Dendritic cell treated with granulocyte-macrophage colony-stimulating factor and Interleukin-4, amounts not matched to agents 40 ng/mL and 50 ng/mL, for 4 days (primary cell): ENCODE data around the gene RGSL1.

Experiments used
- H3K27ac Mint-ChIP-seq: one replicate; pipeline ENCODE4 v1.8.0; 2022; ENCODE audit warnings: mild to moderate bottlenecking, mixed read lengths
- H3K27me3 Mint-ChIP-seq: one replicate; pipeline ENCODE4 v1.8.0; 2022; ENCODE audit warnings: mild to moderate bottlenecking, mixed read lengths
- H3K36me3 Mint-ChIP-seq: one replicate; pipeline ENCODE4 v1.8.0; 2022; ENCODE audit warnings: low read depth, mixed read lengths
- H3K4me1 Mint-ChIP-seq: one replicate; pipeline ENCODE4 v1.8.0; 2022; ENCODE audit warnings: low read depth, mixed read lengths
- H3K4me3 Mint-ChIP-seq: one replicate; pipeline ENCODE4 v1.8.0; 2022; ENCODE audit warnings: mild to moderate bottlenecking, moderate library complexity, mixed read lengths
- H3K9me3 Mint-ChIP-seq: one replicate; pipeline ENCODE4 v1.8.0; 2022; ENCODE audit warnings: mixed read lengths
- intact Hi-C: fragments of 100-400 bp; cut with micrococcal nuclease; formaldehyde crosslinking; loops from one replicate; pipeline ENCODE4 v1.15.0; 2022

RGSL1 gene

GRCh38 chr1:182450087-182450486, at the start of gene RGSL1:
Gene RGSL1, plus strand, starts transcription at chr1:182450146. Its CDS starts 20 bp downstream, at chr1:182450166.
- H3K4me3 Mint-ChIP-seq, result no peak within 1 kb of the TSS
- H3K4me1 Mint-ChIP-seq, result peaks cover 6% of the 10 kb centered on the region
- no peaks in the 10 kb centered on the region for H3K36me3 Mint-ChIP-seq
- intact Hi-C loops, result no loop called here
- H3K27ac Mint-ChIP-seq, result no peak within 1 kb of the TSS
- no peaks in the 10 kb centered on the region for H3K9me3 Mint-ChIP-seq
- H3K27me3 Mint-ChIP-seq, result no peaks in the 10 kb centered on the region

GRCh38 chr1:182400567-182400966, 49.4 kb upstream of the RGSL1 start, which contains the start of gene TEDDM1:
Gene TEDDM1, minus strand, starts transcription at chr1:182400667. Its CDS starts 182 bp downstream, at chr1:182400485.
- peaks cover 2% of the 10 kb centered on the region for H3K27me3 Mint-ChIP-seq
- H3K36me3 Mint-ChIP-seq, result no peaks in the 10 kb centered on the region
- peaks cover 14% of the 10 kb centered on the region for H3K4me1 Mint-ChIP-seq
- peaks cover 6% of the 10 kb centered on the region for H3K9me3 Mint-ChIP-seq
- no peak within 1 kb of the TSS for H3K27ac Mint-ChIP-seq
- H3K4me3 Mint-ChIP-seq, result no peak within 1 kb of the TSS
- intact Hi-C loops, result no loop called here

DNA sequence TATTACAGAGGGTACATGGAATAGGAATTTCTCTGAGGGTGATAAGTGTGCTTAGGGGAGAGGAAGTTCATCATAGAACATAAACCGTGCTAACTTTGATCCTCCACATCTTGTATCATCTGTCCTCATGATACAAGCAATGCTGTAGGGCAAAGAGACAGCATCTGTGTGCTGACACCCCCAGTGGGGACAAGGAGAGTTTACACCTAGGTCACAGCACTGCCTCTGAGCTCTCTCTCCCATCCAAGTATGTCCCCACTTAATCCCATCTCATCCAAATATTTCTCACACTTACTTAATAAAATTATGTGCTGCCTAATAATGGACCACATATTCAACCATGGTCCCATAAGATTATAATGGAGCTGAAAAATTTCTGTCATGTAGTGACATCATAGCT, 45.2 kb upstream of the RGSL1 start:
- Mint-ChIP-seq H3K4me3 (no peak overlapping the region), H3K27me3 (peaks cover 4% of the 10 kb centered on the region), H3K4me1 (no peaks in the 10 kb centered on the region), H3K9me3 (peaks cover 10% of the 10 kb centered on the region), H3K27ac (no peak overlapping the region), H3K36me3 (no peaks in the 10 kb centered on the region)
- intact Hi-C loops, result no loop called here

DNA sequence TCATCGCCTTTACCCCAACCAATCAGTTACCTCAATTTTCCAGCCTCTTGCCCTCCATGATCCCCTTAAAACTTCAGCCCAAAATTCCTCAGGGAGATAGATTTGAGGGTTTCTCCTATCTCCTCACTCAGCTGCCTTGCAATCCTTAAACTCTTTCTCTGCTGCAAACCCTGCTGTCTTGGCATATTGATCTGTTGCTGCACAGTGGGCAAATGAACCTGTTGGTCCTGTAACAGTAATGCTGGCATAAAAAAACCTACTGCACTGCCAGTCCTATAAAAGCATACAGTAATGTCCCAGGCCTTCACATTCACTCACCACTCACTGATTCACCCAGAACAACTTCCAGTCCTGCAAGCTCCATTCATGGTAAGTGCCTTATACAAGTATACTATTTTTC, 44.4 kb upstream of the RGSL1 start:
- intact Hi-C loops, result no loop called here
- no peak overlapping the region for H3K4me3 Mint-ChIP-seq
- H3K27me3 Mint-ChIP-seq, result peaks cover 5% of the 10 kb centered on the region
- peaks cover 10% of the 10 kb centered on the region for H3K9me3 Mint-ChIP-seq
- H3K36me3 Mint-ChIP-seq, result no peaks in the 10 kb centered on the region
- H3K4me1 Mint-ChIP-seq, result no peaks in the 10 kb centered on the region
- H3K27ac Mint-ChIP-seq, result no peak overlapping the region

GRCh38 chr1:182406012-182406411, 43.9 kb upstream of the RGSL1 start:
- peaks cover 10% of the 10 kb centered on the region for H3K9me3 Mint-ChIP-seq
- H3K4me3 Mint-ChIP-seq, result no peak overlapping the region
- intact Hi-C loops, result no loop called here
- H3K27me3 Mint-ChIP-seq, result peaks cover 5% of the 10 kb centered on the region
- H3K36me3 Mint-ChIP-seq, result no peaks in the 10 kb centered on the region
- no peaks in the 10 kb centered on the region for H3K4me1 Mint-ChIP-seq
- H3K27ac Mint-ChIP-seq, result no peak overlapping the region

- H3K36me3 Mint-ChIP-seq, result no peaks in the 10 kb centered on the region
- H3K9me3 Mint-ChIP-seq, result peaks cover 10% of the 10 kb centered on the region
- H3K27me3 Mint-ChIP-seq, result peaks cover 5% of the 10 kb centered on the region
- no peak overlapping the region for H3K27ac Mint-ChIP-seq
- intact Hi-C loops, result no loop called here
- H3K4me3 Mint-ChIP-seq, result no peak overlapping the region
- no peaks in the 10 kb centered on the region for H3K4me1 Mint-ChIP-seq
These were observed 42.2 kb upstream of the RGSL1 start for GRCh38 chr1:182407724-182408123.

DNA sequence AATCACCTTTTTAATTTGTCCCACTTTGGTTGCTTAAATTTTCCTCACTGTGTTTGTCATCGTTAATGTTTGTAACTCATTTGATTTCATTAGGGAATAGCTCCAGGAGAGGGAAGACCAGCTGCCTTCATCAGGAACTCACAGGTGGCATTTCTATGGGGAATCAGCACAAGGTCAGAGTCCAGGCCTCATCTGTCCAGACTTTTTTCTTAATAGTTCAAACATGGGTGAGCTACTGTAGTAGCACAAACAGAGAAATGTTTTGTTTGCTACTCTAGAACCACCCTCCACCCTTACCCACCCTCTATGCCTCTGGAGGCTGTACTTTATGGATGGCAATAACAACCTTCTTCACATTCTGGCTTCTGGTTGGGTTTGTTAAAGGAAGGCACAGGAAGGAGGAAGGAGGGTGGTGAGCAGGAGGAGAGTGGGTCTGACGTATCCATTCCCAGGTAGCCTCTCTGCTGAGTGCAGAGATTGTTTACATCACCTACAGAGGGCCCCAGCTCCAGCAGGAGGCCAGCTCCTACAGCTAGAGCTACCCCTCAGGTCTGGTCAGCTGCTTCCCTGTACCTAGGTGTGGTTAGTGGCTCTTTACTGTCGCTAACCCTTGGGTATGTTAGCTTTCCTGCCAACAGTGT, 41.4 kb upstream of the RGSL1 start:
- no peaks in the 10 kb centered on the region for H3K4me1 Mint-ChIP-seq
- peaks cover 10% of the 10 kb centered on the region for H3K9me3 Mint-ChIP-seq

GRCh38 chr1:182410138-182410537, 39.8 kb upstream of the RGSL1 start:
- H3K27ac Mint-ChIP-seq, result no peak overlapping the region
- no peak overlapping the region for H3K4me3 Mint-ChIP-seq
- H3K27me3 Mint-ChIP-seq, result peaks cover 9% of the 10 kb centered on the region
- no peaks in the 10 kb centered on the region for H3K36me3 Mint-ChIP-seq
- H3K4me1 Mint-ChIP-seq, result no peaks in the 10 kb centered on the region
- intact Hi-C loops, result no loop called here
- H3K9me3 Mint-ChIP-seq, result peaks cover 9% of the 10 kb centered on the region

More for the DNA sequence above, 41.4 kb upstream of the RGSL1 start:
- intact Hi-C loops, result no loop called here
- H3K4me3 Mint-ChIP-seq, result no peak overlapping the region
- no peak overlapping the region for H3K27ac Mint-ChIP-seq
- H3K27me3 Mint-ChIP-seq, result peaks cover 5% of the 10 kb centered on the region
- no peaks in the 10 kb centered on the region for H3K36me3 Mint-ChIP-seq

DNA sequence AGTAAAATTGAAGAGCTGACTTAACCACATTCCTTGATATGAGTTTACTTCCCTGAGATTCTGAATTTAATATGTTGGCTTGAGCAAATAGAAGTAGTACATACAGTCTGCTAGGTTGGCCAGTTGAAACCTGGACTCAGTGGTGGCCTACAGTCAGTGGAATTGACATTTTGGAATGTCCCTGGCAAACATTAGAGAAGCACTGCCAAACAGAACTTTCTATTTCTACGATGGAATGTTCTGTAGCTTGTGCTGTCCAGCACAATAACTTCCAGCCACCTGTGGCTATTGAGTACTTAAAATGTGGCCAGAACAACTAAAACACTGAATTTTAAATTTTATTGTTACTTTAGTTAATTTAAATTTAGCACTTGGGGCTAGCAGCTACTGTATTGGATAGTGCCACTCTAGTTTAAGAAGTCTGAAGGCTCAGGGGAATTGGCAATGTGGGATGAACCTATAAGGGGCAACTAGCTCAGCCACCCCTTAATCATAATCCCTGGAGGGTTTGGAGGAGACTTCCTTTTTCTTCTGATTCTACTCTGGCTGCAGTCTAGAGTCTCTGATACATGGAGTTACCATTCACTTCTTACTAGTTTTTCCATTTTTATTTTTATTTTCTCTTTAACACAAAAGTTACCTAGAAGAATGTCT, 39.2 kb upstream of the RGSL1 start:
- Mint-ChIP-seq H3K9me3 (peaks cover 2% of the 10 kb centered on the region), H3K4me1 (no peaks in the 10 kb centered on the region), H3K27me3 (peaks cover 9% of the 10 kb centered on the region), H3K4me3 (no peak overlapping the region), H3K27ac (no peak overlapping the region), H3K36me3 (no peaks in the 10 kb centered on the region)
- intact Hi-C loops, result no loop called here

- Mint-ChIP-seq H3K4me1 (no peaks in the 10 kb centered on the region), H3K36me3 (no peaks in the 10 kb centered on the region), H3K4me3 (no peak overlapping the region), H3K9me3 (no peaks in the 10 kb centered on the region), H3K27ac (no peak overlapping the region), H3K27me3 (peaks cover 6% of the 10 kb centered on the region)
- intact Hi-C loops, result no loop called here
These were observed 36.5 kb upstream of the RGSL1 start for GRCh38 chr1:182413486-182413885.

- Mint-ChIP-seq H3K27me3 (peaks cover 6% of the 10 kb centered on the region), H3K36me3 (no peaks in the 10 kb centered on the region), H3K27ac (no peak overlapping the region), H3K9me3 (no peaks in the 10 kb centered on the region), H3K4me1 (no peaks in the 10 kb centered on the region), H3K4me3 (no peak overlapping the region)
- intact Hi-C loops, result no loop called here
These were observed 36.0 kb upstream of the RGSL1 start for GRCh38 chr1:182413969-182414368.

DNA sequence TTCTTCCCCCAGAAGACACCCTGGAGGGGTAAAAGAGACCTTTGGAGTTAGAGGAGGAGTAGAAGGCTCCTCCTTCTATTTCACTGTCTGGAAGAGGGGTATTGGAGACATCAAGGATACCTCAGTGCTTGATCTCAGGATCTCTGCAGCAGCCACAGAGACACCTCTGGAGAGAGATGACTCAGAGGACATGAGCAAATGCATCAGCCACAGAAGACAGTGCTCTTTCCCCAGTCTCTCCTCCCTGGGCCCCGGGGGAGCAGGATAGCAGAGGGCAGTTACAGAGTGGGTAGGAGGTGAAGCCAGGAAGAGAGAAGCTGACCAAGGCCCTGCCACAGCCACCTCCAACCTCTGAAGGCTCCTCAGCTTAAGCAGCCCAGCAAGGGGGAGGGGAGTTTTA, 34.2 kb upstream of the RGSL1 start:
- H3K4me3 Mint-ChIP-seq, result no peak overlapping the region
- H3K27me3 Mint-ChIP-seq, result peaks cover 4% of the 10 kb centered on the region
- peaks cover 7% of the 10 kb centered on the region for H3K4me1 Mint-ChIP-seq
- H3K9me3 Mint-ChIP-seq, result no peaks in the 10 kb centered on the region
- no peaks in the 10 kb centered on the region for H3K36me3 Mint-ChIP-seq
- intact Hi-C loops, result no loop called here
- H3K27ac Mint-ChIP-seq, result no peak overlapping the region

DNA sequence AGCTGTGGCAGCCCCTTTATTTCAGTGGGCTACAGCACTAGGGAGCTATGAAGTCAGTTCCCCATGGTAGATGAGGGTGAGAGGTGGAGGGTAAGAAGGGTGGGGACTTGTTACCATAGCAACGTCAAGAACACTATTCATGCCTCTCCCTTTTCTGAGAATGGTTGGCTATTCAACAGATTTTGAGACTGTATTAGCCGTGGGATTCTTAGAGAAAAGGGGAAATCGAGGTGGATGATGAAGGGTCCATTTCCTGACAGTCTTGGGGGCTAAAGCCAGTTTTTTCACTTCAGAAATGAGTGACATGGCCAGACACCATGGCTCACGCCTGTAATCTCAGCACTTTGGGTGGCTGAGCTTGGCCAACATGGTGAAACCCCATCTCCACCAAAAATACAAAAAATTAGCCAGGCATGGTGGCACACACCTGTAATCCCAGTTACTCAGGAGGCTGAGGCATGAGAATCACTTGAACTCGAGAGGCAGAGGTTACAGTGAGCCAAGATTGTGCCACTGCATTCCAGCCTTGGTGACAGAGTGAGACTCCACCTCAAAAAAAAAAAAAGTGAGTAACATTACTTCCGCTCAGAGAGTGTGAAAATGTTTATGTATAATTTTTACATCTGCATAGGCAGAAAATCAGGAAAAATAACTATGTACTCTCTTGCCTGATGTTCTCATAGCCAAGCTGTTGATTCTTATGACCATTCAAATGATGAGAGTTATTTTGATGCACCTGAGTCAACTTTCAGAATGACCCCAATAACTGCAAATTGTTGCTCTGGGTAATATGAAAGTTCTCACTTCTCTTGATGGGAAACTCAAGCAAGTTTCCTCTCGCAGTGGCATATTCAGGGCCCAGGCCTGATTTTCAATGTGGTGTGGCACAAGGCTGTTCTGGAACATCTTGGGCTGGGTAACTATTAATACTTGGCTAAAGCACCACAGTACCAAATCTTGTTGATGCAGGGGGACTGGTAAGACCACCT, 23.2 kb upstream of the RGSL1 start:
- Mint-ChIP-seq H3K27me3 (peaks cover 2% of the 10 kb centered on the region), H3K36me3 (no peaks in the 10 kb centered on the region), H3K27ac (no peak overlapping the region), H3K4me3 (no peak overlapping the region), H3K9me3 (no peaks in the 10 kb centered on the region), H3K4me1 (peaks cover 13% of the 10 kb centered on the region)
- intact Hi-C loops, result no loop called here

- H3K4me1 Mint-ChIP-seq, result peaks cover 13% of the 10 kb centered on the region
- H3K27me3 Mint-ChIP-seq, result peaks cover 2% of the 10 kb centered on the region
- H3K27ac Mint-ChIP-seq, result no peak overlapping the region
- intact Hi-C loops, result no loop called here
- H3K4me3 Mint-ChIP-seq, result no peak overlapping the region
- no peaks in the 10 kb centered on the region for H3K36me3 Mint-ChIP-seq
- no peaks in the 10 kb centered on the region for H3K9me3 Mint-ChIP-seq
These were observed 21.9 kb upstream of the RGSL1 start for GRCh38 chr1:182428043-182428442.
